Eye (tissue), 1 donor: ENCODE measurements around the gene SP140.
"Not testable (repeated sequence)": the region's sequence is repeated elsewhere in the genome, so short reads cannot be mapped to it uniquely, and the experiment has no call there.

Source experiments
- DNase-seq: peaks from one replicate; pipeline ENCODE4 v3.0.0-alpha.2; 2015

The SP140 gene

DNA sequence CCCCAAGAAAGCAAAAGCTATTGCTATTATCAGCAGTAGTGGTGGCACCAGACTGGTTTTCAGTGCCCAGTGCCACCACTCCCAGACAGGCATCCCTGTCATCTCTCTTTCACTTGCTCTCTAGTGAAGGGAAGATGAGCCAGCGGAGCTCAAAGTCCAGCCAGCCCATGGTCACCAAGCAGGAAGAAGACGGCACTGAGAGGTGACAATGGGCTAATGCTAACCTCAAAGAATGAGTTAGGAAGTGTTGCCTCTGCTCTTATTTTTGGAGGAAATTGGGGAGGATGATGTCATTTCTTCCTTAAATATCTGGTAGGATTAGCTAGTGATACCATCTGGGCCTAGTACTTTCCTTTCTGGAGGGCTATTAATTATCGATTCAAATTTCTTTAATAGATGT is 1.7 kb downstream of the SP140 start:
- DNase-seq, result no peak

DNA sequence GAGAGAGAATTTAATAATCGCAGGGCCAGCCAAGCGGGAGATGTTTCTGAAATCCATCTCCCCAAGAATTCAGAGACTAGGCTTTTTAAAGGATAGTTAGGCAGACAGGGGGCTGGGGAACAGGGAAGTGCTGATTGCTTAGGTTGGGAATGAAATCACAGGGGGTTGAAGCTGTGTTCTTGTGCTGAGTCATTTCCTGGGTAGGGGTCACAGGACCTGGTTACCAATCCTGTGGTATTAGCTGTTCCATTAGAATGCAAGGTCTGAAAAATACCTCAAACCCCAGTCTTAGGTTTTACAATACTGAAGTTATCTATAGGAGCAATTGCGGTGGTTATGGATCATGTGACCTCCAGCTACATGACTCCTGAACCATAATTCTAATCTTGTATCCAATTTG is 4.6 kb downstream of the SP140 start:
- no peak for DNase-seq

DNA sequence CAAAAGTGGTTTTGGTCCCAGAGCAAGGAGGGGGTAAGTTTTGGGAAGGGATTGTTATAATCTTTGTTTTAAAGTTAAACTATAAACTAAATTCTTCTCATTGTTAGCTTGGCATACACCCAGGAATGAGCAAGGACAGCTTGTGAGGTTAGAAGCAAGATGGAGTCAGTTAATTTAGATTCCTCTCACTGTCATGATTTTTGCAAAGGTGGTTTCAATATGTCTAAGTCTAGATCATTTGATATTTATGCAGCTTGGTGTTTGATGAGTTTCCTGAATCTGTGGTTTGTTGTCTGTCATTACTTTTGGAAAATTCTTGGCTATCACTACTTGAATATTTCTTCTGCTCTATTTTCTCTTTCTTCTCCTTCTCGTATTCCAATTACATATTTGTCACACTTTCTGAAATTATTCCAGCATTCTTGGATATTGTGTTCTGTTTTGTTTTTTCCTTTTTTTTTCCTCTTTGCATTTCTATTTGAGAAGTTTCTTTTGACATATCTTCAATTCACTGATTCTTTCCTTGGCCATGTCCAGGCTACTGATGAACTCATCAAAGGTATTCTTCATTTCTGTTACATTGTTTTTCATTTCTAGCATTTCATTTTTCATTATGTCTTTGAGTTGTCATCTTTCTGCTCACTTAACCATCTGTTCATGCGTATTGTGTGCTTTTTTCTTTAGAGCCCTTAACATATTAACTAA is 5.1 kb downstream of the SP140 start:
- no peak for DNase-seq

- DNase-seq, result no peak
Measured at GRCh38 chr2:230231251-230231650, 5.7 kb downstream of the SP140 start.

GRCh38 chr2:230234122-230234722 is 8.7 kb downstream of the SP140 start:
- no peak for DNase-seq

DNA sequence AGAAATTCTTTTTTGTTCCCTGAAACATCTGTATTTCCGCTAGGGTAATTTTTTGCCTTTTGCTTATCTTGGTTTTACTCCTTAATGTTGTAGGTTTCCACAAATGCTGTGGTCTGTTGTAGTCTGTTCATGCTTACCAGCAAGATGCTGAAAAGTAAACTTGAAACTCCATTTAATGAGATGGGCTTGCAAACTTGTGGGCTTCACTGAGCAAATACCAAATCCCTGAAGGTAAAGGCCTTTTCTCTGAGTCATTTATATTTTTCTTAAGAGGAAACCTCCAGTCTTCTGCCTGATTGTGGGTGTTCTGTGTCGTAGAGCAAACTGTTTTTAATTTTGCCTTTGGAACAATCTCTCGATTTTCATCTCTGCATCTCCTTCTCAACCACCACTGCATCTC is 9.3 kb downstream of the SP140 start:
- no peak for DNase-seq

- no peak for DNase-seq
Measured at GRCh38 chr2:230244211-230244610, 18.7 kb downstream of the SP140 start.

DNA sequence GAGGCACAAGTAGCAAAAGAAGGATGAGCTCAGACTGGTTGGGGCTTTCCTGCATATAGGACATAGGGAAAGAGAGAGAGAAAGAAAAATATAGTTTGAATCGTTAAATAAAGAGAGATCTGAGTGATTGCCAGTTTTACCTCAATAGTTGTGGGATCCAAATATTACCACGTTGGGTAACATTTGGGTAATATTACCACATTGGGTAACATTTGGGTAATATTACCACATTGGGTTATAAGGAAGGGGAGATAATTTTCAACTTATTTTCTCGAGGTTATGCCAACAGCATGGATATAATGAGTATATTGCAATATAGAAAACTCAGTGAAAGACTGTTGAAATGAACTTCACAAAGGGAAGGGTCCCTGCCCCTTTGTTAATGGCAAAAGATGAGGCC is 20.7 kb downstream of the SP140 start:
- DNase-seq, result no peak

- no peak for DNase-seq
Measured at GRCh38 chr2:230250231-230250630, 24.7 kb downstream of the SP140 start.

GRCh38 chr2:230254152-230254881 is 28.8 kb downstream of the SP140 start:
- no peak for DNase-seq

DNA sequence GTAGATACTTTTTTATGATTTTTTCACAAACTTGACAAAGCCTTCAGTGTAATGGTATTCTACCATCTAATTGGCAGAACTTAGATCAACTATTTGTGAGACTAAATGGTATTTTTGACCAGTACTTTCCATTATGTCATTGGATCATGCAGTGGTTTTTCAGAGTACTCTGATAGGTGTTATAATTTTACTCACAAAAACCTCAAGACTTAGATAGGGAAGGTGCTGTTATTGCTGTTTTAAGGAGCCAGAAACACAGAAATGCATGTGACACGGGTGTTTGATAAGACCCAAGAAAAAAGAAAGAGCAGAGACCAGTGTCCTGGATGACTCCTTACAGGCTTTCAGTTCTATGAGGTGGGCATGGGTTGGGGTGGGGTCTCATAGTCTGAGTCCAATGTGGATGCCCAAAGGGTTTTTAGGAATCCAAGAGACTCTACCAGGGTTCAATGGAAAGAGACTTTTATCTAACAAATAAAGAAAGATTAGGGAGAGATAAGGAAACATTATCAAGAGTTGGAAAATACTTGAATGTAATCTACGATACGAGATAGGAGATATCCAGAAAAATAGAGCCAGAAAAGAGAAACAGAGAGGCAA is 31.3 kb downstream of the SP140 start:
- no peak for DNase-seq

- DNase-seq, result peak; percentile 11
Measured at GRCh38 chr2:230258483-230258882, 32.9 kb downstream of the SP140 start.

- DNase-seq, result no peak
Measured at GRCh38 chr2:230262246-230262645, 36.7 kb downstream of the SP140 start.

GRCh38 chr2:230264945-230265344 is 39.4 kb downstream of the SP140 start:
- DNase-seq, result not testable (repeated sequence)

GRCh38 chr2:230266638-230267037 is 41.1 kb downstream of the SP140 start:
- no peak for DNase-seq

DNA sequence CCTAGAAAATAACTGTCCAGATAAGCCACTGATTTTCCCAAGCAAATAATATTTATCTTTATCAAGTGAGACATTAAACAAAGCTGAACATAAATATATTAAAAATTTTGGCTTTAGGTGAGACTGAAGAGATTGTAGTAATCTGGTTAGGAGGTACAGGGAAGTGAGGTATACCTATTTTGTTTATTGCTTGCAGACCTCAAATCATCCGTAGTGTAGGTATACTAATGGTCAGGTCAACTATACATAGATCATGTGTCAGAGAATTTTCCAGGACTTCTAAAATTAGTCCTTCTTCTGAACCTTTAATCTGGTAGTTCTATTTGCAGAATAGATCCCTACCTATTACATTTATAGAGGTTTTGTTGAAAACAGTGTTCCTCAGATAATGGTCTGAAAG is 41.5 kb downstream of the SP140 start:
- DNase-seq, result no peak

GRCh38 chr2:230267556-230267955 is 42.0 kb downstream of the SP140 start:
- no peak for DNase-seq

GRCh38 chr2:230268606-230269243 is 43.2 kb downstream of the SP140 start:
- DNase-seq, result no peak

DNA sequence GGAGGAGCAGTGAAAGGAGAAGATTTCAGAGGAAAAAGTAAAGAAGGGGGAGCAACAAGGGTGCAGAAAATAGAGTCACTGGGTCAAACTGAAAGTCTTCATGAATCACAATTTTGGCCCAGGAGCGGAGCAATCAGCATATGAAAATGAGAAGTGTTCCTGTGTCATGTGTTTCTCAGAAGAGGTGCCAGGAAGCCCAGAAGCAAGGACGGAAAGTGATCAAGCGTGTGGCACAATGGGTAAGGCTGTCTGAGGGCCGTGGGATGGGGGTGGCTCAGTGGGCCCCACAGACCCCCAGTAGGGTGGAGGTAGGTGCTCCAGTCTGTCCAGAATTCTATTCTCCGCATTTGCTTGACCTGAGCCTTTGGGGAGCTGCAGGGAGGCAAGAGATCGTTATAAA is 44.2 kb downstream of the SP140 start:
- DNase-seq, result no peak

DNA sequence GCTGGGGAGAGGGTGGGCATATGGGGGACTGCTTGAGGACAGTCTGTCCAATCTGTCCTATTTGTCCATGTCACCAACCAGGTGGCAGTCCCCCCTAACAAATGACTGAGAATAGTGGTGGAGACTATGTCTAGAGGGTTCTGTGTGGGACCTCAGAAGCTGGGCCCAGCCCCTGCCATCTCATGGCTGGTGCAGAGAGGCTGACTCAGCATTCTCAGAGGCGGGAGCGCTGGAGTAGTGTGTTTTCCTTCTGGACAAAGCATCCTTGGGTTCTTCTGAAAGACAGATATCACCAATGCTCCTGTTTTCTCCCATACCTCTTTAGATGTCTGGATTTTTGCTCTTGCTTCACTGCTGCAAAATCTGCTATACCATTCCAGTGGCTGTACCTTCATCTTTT is 57.4 kb downstream of the SP140 start:
- DNase-seq, result no peak

GRCh38 chr2:230286048-230286447 is 60.5 kb downstream of the SP140 start:
- no peak for DNase-seq

GRCh38 chr2:230289311-230289710 is 63.8 kb downstream of the SP140 start:
- DNase-seq, result peak; percentile 24

DNA sequence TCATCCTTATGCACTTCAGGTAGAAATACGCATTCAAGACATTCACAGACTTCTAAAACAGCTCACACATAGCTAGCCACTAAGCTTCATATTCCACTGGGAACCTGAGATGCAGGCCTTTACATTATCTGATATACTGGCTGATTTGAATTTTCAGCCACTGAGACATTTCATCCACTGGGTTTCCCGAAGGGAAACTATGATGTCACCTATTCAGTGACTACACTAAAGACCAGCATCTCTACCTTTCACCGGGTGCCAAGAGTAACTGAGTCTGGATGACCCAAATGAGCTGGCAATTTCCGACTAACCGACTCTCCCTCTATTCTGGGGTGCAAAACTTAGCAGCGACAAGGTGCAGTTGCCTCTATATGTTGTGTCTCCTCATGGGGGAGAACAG is 69.7 kb downstream of the SP140 start:
- DNase-seq, result no peak
